Measurements from ENCODE around the gene GRAP2. TPM values are rescaled to one million over a fixed set of nuclear protein-coding genes. Genes with fewer than 3 reads are reported as not detected.
A peak's percentile ranks its signal among the peaks of the same experiment; 100 is the strongest.

The GRAP2 gene
- total RNA-seq, 6 donors from 2014 or later = 3.2 to 22.0 (median 7.2) TPM

GRCh38 chr22:39970742-39971141, 69.9 kb downstream of the GRAP2 start:
- ATAC-seq (ENCODE audit: low FRiP score in 2 of 2) (peak in 1 of 2 donors; percentile 37), DNase-seq (peak in 1 of 2 donors; percentile 53)
- no peak for TF ChIP-seq POLR2AphosphoS5 (IDR thresholded peaks at IDR 0.05)
- TF ChIP-seq POLR2A (IDR thresholded peaks at IDR 0.05) = no peak
- TF ChIP-seq CTCF (IDR thresholded peaks at IDR 0.05) = no peak
- no peak for TF ChIP-seq EP300 (IDR thresholded peaks at IDR 0.05)
- no peaks in the 10 kb centered on the region for H3K36me3 ChIP-seq
- H3K27ac ChIP-seq = no peak overlapping the region
- 91 to 93% methylated on average over 6 to 10 of the region's 10 CpGs for WGBS, 2 donors
- no peaks in the 10 kb centered on the region for H3K9me3 ChIP-seq
- H3K4me1 ChIP-seq = peaks cover 3 to 18% (median 14%) of the 10 kb centered on the region in 4 donors
- H3K27me3 ChIP-seq = no peaks in the 10 kb centered on the region
- H3K4me3 ChIP-seq = no peak overlapping the region

- no peaks in the 10 kb centered on the region for H3K36me3 ChIP-seq
- ATAC-seq (ENCODE audit: low FRiP score in 2 of 2) = no peak
- no peaks in the 10 kb centered on the region for H3K9me3 ChIP-seq
- H3K4me3 ChIP-seq = no peak overlapping the region
- no peak for DNase-seq
- H3K27me3 ChIP-seq = no peaks in the 10 kb centered on the region
- peaks cover 3 to 16% (median 12%) of the 10 kb centered on the region in 4 donors for H3K4me1 ChIP-seq
- H3K27ac ChIP-seq = no peak overlapping the region
- TF ChIP-seq POLR2AphosphoS5 (IDR thresholded peaks at IDR 0.05) (no peak), EP300 (IDR thresholded peaks at IDR 0.05) (no peak), POLR2A (IDR thresholded peaks at IDR 0.05) (no peak), CTCF (IDR thresholded peaks at IDR 0.05) (no peak)
- WGBS, 2 donors = 70% methylated on average over 5 of the region's 5 CpGs
Measured at GRCh38 chr22:39972641-39973040, 71.8 kb downstream of the GRAP2 start.

- ATAC-seq (ENCODE audit: low FRiP score in 2 of 2) = no peak
- no peaks in the 10 kb centered on the region for H3K27me3 ChIP-seq
- H3K36me3 ChIP-seq = no peaks in the 10 kb centered on the region
- no peak for DNase-seq
- H3K9me3 ChIP-seq = no peaks in the 10 kb centered on the region
- no peak overlapping the region for H3K4me3 ChIP-seq
- H3K27ac ChIP-seq = no peak overlapping the region
- 73 to 74% methylated on average over 3 to 5 of the region's 5 CpGs for WGBS, 2 donors
- TF ChIP-seq EP300 (IDR thresholded peaks at IDR 0.05) (no peak), CTCF (IDR thresholded peaks at IDR 0.05) (no peak), POLR2A (IDR thresholded peaks at IDR 0.05) (no peak), POLR2AphosphoS5 (IDR thresholded peaks at IDR 0.05) (no peak)
- H3K4me1 ChIP-seq = peaks cover 0 to 9% (median 6%) of the 10 kb centered on the region in 4 donors
Measured at GRCh38 chr22:39973656-39974055, 72.8 kb downstream of the GRAP2 start.

- Histone ChIP-seq H3K27me3 (no peaks in the 10 kb centered on the region), H3K4me1 (peaks cover 0 to 6% (median 3%) of the 10 kb centered on the region in 4 donors), H3K27ac (no peak overlapping the region), H3K36me3 (no peaks in the 10 kb centered on the region), H3K4me3 (no peak overlapping the region), H3K9me3 (no peaks in the 10 kb centered on the region)
- no peak for ATAC-seq (ENCODE audit: low FRiP score in 2 of 2)
- 68 to 80% methylated on average over 5 of the region's 5 CpGs for WGBS, 2 donors
- no peak for DNase-seq
- no peak for TF ChIP-seq EP300 (IDR thresholded peaks at IDR 0.05)
Measured at GRCh38 chr22:39974065-39974464, 73.2 kb downstream of the GRAP2 start.

GRCh38 chr22:39979048-39979447, 78.2 kb downstream of the GRAP2 start:
- ATAC-seq (ENCODE audit: low FRiP score in 2 of 2) (no peak), DNase-seq (no peak)
- Histone ChIP-seq H3K36me3 (no peaks in the 10 kb centered on the region), H3K9me3 (no peaks in the 10 kb centered on the region), H3K27me3 (no peaks in the 10 kb centered on the region), H3K4me3 (no peak overlapping the region), H3K4me1 (no peaks in the 10 kb centered on the region), H3K27ac (no peak overlapping the region)
- TF ChIP-seq POLR2AphosphoS5 (IDR thresholded peaks at IDR 0.05) (no peak), POLR2A (IDR thresholded peaks at IDR 0.05) (no peak), CTCF (IDR thresholded peaks at IDR 0.05) (no peak), EP300 (IDR thresholded peaks at IDR 0.05) (no peak)
- 56 to 77% methylated on average over 6 of the region's 6 CpGs for WGBS, 2 donors
